IMR-90 (cell line): ENCODE measurements around the gene ATP6V0A4.

Source experiments
- CEBPB ChIP-seq: IDR thresholded peaks from 2 replicates; pipeline ENCODE4 v1.6.1; 2012; ENCODE audit warnings: low read depth, low read length, improper control_type of control experiment
- FOS ChIP-seq: fragments of 150-350 bp; IDR thresholded peaks from 2 replicates; pipeline ENCODE4 v1.6.1; 2016; ENCODE audit warnings: low read depth, low read length
- MAZ ChIP-seq: IDR thresholded peaks from 2 replicates; pipeline ENCODE4 v1.6.1; 2012; ENCODE audit warnings: low read depth, mild to moderate bottlenecking, low read length, improper control_type of control experiment, moderate library complexity, borderline replicate concordance
- MXI1 ChIP-seq: IDR thresholded peaks from 2 replicates; pipeline ENCODE4 v1.6.1; 2012; ENCODE audit warnings: low read depth, mild to moderate bottlenecking, low read length, moderate library complexity, borderline replicate concordance
- POLR2A ChIP-seq: IDR thresholded peaks from 2 replicates; pipeline ENCODE4 v1.6.1; 2012; ENCODE audit warnings: mild to moderate bottlenecking, low read depth, low read length
- RAD21 ChIP-seq: IDR thresholded peaks from 2 replicates; pipeline ENCODE4 v1.6.1; 2012; ENCODE audit warnings: low read length, improper control_type of control experiment
- RCOR1 ChIP-seq: IDR thresholded peaks from 2 replicates; pipeline ENCODE4 v1.6.1; 2012; ENCODE audit warnings: mild to moderate bottlenecking, low read length, improper control_type of control experiment; ENCODE audit not compliant: insufficient replicate concordance
- SMC3 ChIP-seq: fragments of 150-350 bp; IDR thresholded peaks from 2 replicates; pipeline ENCODE4 v1.6.1; 2016; ENCODE audit warnings: low read depth, mild to moderate bottlenecking, antibody characterized with exemption, low read length, moderate library complexity
- TF ChIP-seq, protein P1 (sequence below): conservative IDR thresholded peaks from 2 replicates; pipeline ENCODE4 v1.5.1; 2012; ENCODE audit warnings: mild to moderate bottlenecking, low read depth, low read length, improper control_type of control experiment
- TF ChIP-seq, protein P2 (sequence below): fragments of 150-350 bp; IDR thresholded peaks from 2 replicates; pipeline ENCODE4 v1.6.1; 2017; ENCODE audit warnings: mild to moderate bottlenecking, antibody characterized with exemption, low read length, low read depth

DNA sequence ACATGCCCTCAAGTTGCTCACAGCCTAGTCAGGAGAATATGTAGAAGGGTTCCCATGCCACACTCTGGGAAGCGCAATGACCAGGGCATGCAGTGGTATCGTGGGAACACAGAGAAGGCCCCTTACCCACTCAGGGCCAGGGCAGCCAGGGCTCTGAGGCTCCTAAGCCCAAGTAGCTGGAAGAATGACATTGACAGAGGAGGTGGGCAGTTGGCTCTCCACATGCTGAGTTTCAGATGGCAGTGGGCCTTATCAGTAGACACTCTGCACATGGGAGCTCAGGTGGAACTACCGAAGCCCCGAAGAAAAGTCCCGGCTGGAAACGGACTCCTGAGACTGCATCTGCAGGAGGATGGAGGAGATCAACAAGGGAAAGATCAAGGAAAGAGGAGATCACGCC is 81.1 kb downstream of the ATP6V0A4 start:
- no peak for TF ChIP-seq POLR2A
- TF ChIP-seq, protein P1, sequence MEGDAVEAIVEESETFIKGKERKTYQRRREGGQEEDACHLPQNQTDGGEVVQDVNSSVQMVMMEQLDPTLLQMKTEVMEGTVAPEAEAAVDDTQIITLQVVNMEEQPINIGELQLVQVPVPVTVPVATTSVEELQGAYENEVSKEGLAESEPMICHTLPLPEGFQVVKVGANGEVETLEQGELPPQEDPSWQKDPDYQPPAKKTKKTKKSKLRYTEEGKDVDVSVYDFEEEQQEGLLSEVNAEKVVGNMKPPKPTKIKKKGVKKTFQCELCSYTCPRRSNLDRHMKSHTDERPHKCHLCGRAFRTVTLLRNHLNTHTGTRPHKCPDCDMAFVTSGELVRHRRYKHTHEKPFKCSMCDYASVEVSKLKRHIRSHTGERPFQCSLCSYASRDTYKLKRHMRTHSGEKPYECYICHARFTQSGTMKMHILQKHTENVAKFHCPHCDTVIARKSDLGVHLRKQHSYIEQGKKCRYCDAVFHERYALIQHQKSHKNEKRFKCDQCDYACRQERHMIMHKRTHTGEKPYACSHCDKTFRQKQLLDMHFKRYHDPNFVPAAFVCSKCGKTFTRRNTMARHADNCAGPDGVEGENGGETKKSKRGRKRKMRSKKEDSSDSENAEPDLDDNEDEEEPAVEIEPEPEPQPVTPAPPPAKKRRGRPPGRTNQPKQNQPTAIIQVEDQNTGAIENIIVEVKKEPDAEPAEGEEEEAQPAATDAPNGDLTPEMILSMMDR = no peak
- no peak for TF ChIP-seq RAD21
- TF ChIP-seq CEBPB = no peak
- TF ChIP-seq MAZ = no peak
- no peak for TF ChIP-seq SMC3
- TF ChIP-seq FOS = no peak
- no peak for TF ChIP-seq MXI1
- no peak for TF ChIP-seq RCOR1
- TF ChIP-seq, protein P2, sequence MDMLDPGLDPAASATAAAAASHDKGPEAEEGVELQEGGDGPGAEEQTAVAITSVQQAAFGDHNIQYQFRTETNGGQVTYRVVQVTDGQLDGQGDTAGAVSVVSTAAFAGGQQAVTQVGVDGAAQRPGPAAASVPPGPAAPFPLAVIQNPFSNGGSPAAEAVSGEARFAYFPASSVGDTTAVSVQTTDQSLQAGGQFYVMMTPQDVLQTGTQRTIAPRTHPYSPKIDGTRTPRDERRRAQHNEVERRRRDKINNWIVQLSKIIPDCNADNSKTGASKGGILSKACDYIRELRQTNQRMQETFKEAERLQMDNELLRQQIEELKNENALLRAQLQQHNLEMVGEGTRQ = no peak
